Gastroesophageal sphincter (tissue), 4 donors: Measurements from ENCODE around the gene THOC6. TPM values are rescaled to one million over a fixed set of nuclear protein-coding genes. Genes with fewer than 3 reads are reported as not detected.

Experiments used
- ATAC-seq: fragments of 150-250 bp; one replicate; pipeline ENCODE4 v1.9.1; 2016; ENCODE audit warnings: mild to moderate bottlenecking, moderate library complexity
- H3K27ac ChIP-seq, 4 donors: fragments of 200-600 bp; sonication (generic) in 3 of 4; 1 replicate in 3 of 4; 2 replicates in 1 of 4; pipeline ENCODE4 v1.5.1; 2016 to 2019
- H3K27me3 ChIP-seq: fragments of 200-600 bp; sonication (generic); one replicate; pipeline ENCODE4 v1.5.1; 2019
- H3K36me3 ChIP-seq, 2 donors: fragments of 200-600 bp; sonication (generic); one replicate each; pipeline ENCODE4 v1.5.1; 2019; ENCODE audit warnings: control low read depth in 1 of 2
- H3K4me1 ChIP-seq, 3 donors: fragments of 200-600 bp; sonication (generic); 1 replicate in 2 of 3; 2 replicates in 1 of 3; pipeline ENCODE4 v1.5.1; 2016 to 2019; ENCODE audit warnings: control low read depth in 2 of 3
- H3K4me3 ChIP-seq, 2 donors: fragments of 200-600 bp; sonication (generic); one replicate each; pipeline ENCODE4 v1.5.1; 2019; ENCODE audit warnings: mild to moderate bottlenecking in 1 of 2, moderate library complexity in 1 of 2
- H3K9me3 ChIP-seq, 3 donors: fragments of 200-600 bp; sonication (generic); one replicate each; pipeline ENCODE4 v1.5.1; 2017 to 2019; ENCODE audit warnings: control low read depth in 2 of 3
- CTCF ChIP-seq, 4 experiments: fragments of 200-600 bp in 2 of 4; fragments of 450-650 bp in 2 of 4; sonication (generic) in 1 of 4; IDR thresholded peaks; one replicate each; pipeline ENCODE4 v1.5.1; 2017 to 2019; ENCODE audit warnings: antibody characterized with exemption in 4 of 4, mild to moderate bottlenecking in 2 of 4, moderate library complexity in 2 of 4
- EP300 ChIP-seq: sonication (generic); formaldehyde crosslinking; IDR thresholded peaks from one replicate; pipeline ENCODE4 v1.6.1; 2017; ENCODE audit warnings: antibody characterized with exemption, mild to moderate bottlenecking
- POLR2A ChIP-seq, 2 donors: fragments of 450-650 bp; IDR thresholded peaks; one replicate each; pipeline ENCODE4 v1.6.1; 2017; ENCODE audit warnings: antibody characterized with exemption in 2 of 2, mild to moderate bottlenecking in 2 of 2, moderate library complexity in 1 of 2
- POLR2AphosphoS5 ChIP-seq: sonication (generic); formaldehyde crosslinking; IDR thresholded peaks from one replicate; pipeline ENCODE4 v1.6.1; 2017; ENCODE audit warnings: antibody characterized with exemption
- WGBS, 2 donors: methylation state at CpG; one replicate each; pipeline ENCODE4 v1.1.5; 2018; ENCODE audit warnings: low coverage in 1 of 2; 5-methylcytosine and 5-hydroxymethylcytosine counted together
- total RNA-seq, 4 donors: library from RNA; depleted of rRNA; stranded (reverse); fragments of >200 nt; gene quantifications; one replicate each; pipeline ENCODE4 v1.1.0, GENCODE V29; 2016

THOC6 gene
- total RNA-seq, 4 donors from 2014 or later = 17.6 to 28.2 (median 25.0) TPM

- no peak for ATAC-seq
- Histone ChIP-seq H3K27me3 (peaks cover 85% of the 10 kb centered on the region), H3K4me1 (peaks cover 0 to 11% (median 4%) of the 10 kb centered on the region in 3 donors), H3K9me3 (no peaks in the 10 kb centered on the region), H3K4me3 (no peak overlapping the region), H3K27ac (no peak overlapping the region), H3K36me3 (no peaks in the 10 kb centered on the region)
- TF ChIP-seq EP300 = no peak
- no peak for TF ChIP-seq POLR2AphosphoS5
- TF ChIP-seq POLR2A (IDR thresholded peaks at IDR 0.05) = no peak
- TF ChIP-seq CTCF (IDR thresholded peaks at IDR 0.05) = no peak
- 20 to 23% methylated on average over 5 to 10 of the region's 17 CpGs for WGBS, 2 donors
Measured at GRCh38 chr16:3007957-3008689, 15.7 kb upstream of the THOC6 start.

GRCh38 chr16:3008690-3009037 lies 15.2 kb upstream of the THOC6 start:
- 80% methylated on average over 1 of the region's 4 CpGs; no CpG with 5 or more reads in 1 of the 2 donors for WGBS, 2 donors
- Histone ChIP-seq H3K4me3 (no peak overlapping the region), H3K27me3 (peaks cover 90% of the 10 kb centered on the region), H3K36me3 (no peaks in the 10 kb centered on the region), H3K4me1 (peaks cover 0 to 7% (median 4%) of the 10 kb centered on the region in 3 donors), H3K9me3 (no peaks in the 10 kb centered on the region), H3K27ac (no peak overlapping the region)
- no peak for ATAC-seq
- TF ChIP-seq EP300 = no peak
- no peak for TF ChIP-seq POLR2A (IDR thresholded peaks at IDR 0.05)
- no peak for TF ChIP-seq CTCF (IDR thresholded peaks at IDR 0.05)
- TF ChIP-seq POLR2AphosphoS5 = no peak

- peaks cover 0 to 3% (median 3%) of the 10 kb centered on the region in 3 donors for H3K4me1 ChIP-seq
- no peaks in the 10 kb centered on the region for H3K36me3 ChIP-seq
- H3K4me3 ChIP-seq = no peak overlapping the region
- no peaks in the 10 kb centered on the region for H3K9me3 ChIP-seq
- H3K27me3 ChIP-seq = peaks cover 100% of the 10 kb centered on the region
- no peak for TF ChIP-seq EP300
- TF ChIP-seq CTCF (IDR thresholded peaks at IDR 0.05) = no peak
- TF ChIP-seq POLR2A (IDR thresholded peaks at IDR 0.05) = no peak
- TF ChIP-seq POLR2AphosphoS5 = no peak
- no peak overlapping the region for H3K27ac ChIP-seq
- ATAC-seq = no peak
- 43 to 48% methylated on average over 4 to 12 of the region's 21 CpGs for WGBS, 2 donors
Measured at GRCh38 chr16:3009568-3010390, 14.1 kb upstream of the THOC6 start.

- WGBS, 2 donors = 50% methylated on average over 1 of the region's 8 CpGs; no CpG with 5 or more reads in 1 of the 2 donors
- Histone ChIP-seq H3K4me3 (no peak overlapping the region), H3K36me3 (no peaks in the 10 kb centered on the region), H3K4me1 (no peaks in the 10 kb centered on the region), H3K27ac (no peak overlapping the region), H3K27me3 (peaks cover 97% of the 10 kb centered on the region), H3K9me3 (no peaks in the 10 kb centered on the region)
- no peak for ATAC-seq
- no peak for TF ChIP-seq POLR2AphosphoS5
- no peak for TF ChIP-seq EP300
- TF ChIP-seq CTCF (IDR thresholded peaks at IDR 0.05) = no peak
- TF ChIP-seq POLR2A (IDR thresholded peaks at IDR 0.05) = no peak
Measured at GRCh38 chr16:3010510-3010909, 13.3 kb upstream of the THOC6 start.
